ENCODE data around the gene C1orf116. TPM values are rescaled to one million over a fixed set of nuclear protein-coding genes. Genes with fewer than 3 reads are reported as not detected.
"Not testable (repeated sequence)": the region's sequence is repeated elsewhere in the genome, so short reads cannot be mapped to it uniquely, and the experiment has no call there.

The C1orf116 gene
- total RNA-seq, 1 donor from 2014 or later = 31.9 TPM

DNA sequence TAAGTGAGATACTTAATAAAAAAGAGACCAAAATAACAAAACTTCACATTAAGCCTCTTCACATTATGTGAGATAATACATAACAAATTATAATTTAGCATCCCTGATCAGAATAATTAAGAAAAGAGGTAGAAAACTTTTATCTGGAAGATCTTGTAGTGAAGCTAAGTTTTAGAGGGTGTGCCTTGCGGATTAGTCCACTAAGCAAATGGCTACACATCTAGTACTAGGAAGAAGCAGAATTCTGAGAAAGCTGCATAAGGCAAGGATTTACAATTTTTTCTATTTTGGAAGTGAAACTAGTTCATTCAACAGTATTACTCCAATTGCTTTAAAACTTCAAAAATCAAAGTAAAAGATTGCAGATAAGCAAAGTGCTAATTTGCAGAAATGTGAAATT lies 14.9 kb upstream of the C1orf116 start:
- H3K27me3 Mint-ChIP-seq = no peaks in the 10 kb centered on the region
- TF ChIP-seq, protein P1, sequence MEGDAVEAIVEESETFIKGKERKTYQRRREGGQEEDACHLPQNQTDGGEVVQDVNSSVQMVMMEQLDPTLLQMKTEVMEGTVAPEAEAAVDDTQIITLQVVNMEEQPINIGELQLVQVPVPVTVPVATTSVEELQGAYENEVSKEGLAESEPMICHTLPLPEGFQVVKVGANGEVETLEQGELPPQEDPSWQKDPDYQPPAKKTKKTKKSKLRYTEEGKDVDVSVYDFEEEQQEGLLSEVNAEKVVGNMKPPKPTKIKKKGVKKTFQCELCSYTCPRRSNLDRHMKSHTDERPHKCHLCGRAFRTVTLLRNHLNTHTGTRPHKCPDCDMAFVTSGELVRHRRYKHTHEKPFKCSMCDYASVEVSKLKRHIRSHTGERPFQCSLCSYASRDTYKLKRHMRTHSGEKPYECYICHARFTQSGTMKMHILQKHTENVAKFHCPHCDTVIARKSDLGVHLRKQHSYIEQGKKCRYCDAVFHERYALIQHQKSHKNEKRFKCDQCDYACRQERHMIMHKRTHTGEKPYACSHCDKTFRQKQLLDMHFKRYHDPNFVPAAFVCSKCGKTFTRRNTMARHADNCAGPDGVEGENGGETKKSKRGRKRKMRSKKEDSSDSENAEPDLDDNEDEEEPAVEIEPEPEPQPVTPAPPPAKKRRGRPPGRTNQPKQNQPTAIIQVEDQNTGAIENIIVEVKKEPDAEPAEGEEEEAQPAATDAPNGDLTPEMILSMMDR (IDR thresholded peaks at IDR 0.05; ENCODE audit: unreplicated experiment) = no peak
- H3K9me3 Mint-ChIP-seq (ENCODE audit: low read depth) = peaks cover 4% of the 10 kb centered on the region
- no peak overlapping the region for H3K27ac Mint-ChIP-seq
- H3K4me1 Mint-ChIP-seq (ENCODE audit: low read depth) = peaks cover 30% of the 10 kb centered on the region
- no peak overlapping the region for H3K4me3 Mint-ChIP-seq (ENCODE audit: low read depth)
- DNase-seq (ENCODE audit: low spot score, unreplicated experiment) = no peak
- peaks cover 11% of the 10 kb centered on the region for H3K36me3 Mint-ChIP-seq (ENCODE audit: insufficient read depth)

DNA sequence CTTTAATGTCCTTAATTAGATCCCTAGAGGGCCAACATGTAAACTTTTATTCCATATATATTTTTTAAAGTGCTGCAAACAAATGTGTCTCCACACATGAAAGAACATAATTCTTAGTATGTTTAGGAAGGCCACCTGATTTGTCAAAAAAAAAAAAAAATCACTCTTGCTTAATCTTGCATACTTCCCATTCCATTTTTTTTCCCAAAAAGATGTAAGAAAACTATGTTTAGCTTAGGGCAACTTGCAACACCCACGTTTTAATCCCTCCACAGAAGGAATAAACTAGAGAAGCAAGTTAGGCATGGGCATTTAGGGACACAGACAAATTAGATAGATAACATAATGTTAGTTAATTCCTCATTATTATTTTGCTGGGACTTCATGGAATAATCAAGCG lies 12.9 kb upstream of the C1orf116 start:
- DNase-seq (ENCODE audit: low spot score, unreplicated experiment) = no peak
- no peaks in the 10 kb centered on the region for H3K27me3 Mint-ChIP-seq
- H3K27ac Mint-ChIP-seq = no peak overlapping the region
- TF ChIP-seq, protein P1 (IDR thresholded peaks at IDR 0.05; ENCODE audit: unreplicated experiment) = no peak
- H3K4me3 Mint-ChIP-seq (ENCODE audit: low read depth) = no peak overlapping the region
- peaks cover 27% of the 10 kb centered on the region for H3K4me1 Mint-ChIP-seq (ENCODE audit: low read depth)
- H3K36me3 Mint-ChIP-seq (ENCODE audit: insufficient read depth) = peaks cover 12% of the 10 kb centered on the region
- H3K9me3 Mint-ChIP-seq (ENCODE audit: low read depth) = peaks cover 5% of the 10 kb centered on the region

DNA sequence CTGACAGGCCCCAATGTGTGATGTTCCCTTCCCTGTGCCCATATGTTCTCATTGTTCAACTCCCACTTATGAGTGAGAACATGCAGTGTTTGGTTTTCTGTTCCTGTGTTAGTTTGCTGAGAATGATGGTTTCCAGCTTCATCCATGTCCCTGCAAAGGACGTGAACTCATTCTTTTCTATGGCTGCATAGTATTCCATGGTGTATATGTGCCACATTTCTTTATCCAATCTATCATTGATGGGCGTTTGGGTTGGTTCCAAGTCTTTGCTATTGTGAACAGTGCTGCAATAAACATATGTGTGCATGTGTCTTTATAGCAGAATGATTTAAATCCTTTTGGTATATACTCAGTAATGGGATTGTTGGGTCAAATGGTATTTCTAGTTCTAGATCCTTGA lies 8.8 kb upstream of the C1orf116 start:
- not testable (repeated sequence) for H3K27ac Mint-ChIP-seq

DNA sequence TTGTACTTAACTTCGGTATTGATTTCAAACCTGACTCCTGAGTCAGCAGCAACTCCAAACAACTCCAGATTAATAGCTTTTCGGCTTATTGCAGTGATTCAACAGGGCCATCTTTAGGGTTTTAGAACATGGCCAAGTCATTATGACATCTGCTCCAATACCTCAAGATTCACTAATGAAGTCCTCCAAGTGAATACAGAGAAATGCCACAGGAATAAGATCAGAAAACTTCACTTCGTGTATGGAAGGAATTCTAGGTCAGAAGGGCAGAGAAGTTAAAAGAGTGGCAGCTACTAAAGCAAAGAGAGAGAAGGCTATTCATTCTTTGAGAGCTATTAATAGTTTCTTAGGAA lies 7.6 kb upstream of the C1orf116 start:
- H3K27me3 Mint-ChIP-seq = no peaks in the 10 kb centered on the region
- peaks cover 4% of the 10 kb centered on the region for H3K36me3 Mint-ChIP-seq (ENCODE audit: insufficient read depth)
- DNase-seq (ENCODE audit: low spot score, unreplicated experiment) = no peak
- H3K4me3 Mint-ChIP-seq (ENCODE audit: low read depth) = no peak overlapping the region
- peaks cover 5% of the 10 kb centered on the region for H3K9me3 Mint-ChIP-seq (ENCODE audit: low read depth)
- H3K4me1 Mint-ChIP-seq (ENCODE audit: low read depth) = peaks cover 7% of the 10 kb centered on the region
- peak overlapping the region; percentile 45 for H3K27ac Mint-ChIP-seq
- TF ChIP-seq, protein P1 (IDR thresholded peaks at IDR 0.05; ENCODE audit: unreplicated experiment) = no peak

More for the DNA sequence above, 8.8 kb upstream of the C1orf116 start:
- H3K27me3 Mint-ChIP-seq; H3K4me3 Mint-ChIP-seq (ENCODE audit: low read depth); H3K9me3 Mint-ChIP-seq (ENCODE audit: low read depth); H3K36me3 Mint-ChIP-seq (ENCODE audit: insufficient read depth); DNase-seq (ENCODE audit: low spot score, unreplicated experiment): not testable (repeated sequence)
- H3K4me1 Mint-ChIP-seq (ENCODE audit: low read depth) = peaks cover 15% of the 10 kb centered on the region

DNA sequence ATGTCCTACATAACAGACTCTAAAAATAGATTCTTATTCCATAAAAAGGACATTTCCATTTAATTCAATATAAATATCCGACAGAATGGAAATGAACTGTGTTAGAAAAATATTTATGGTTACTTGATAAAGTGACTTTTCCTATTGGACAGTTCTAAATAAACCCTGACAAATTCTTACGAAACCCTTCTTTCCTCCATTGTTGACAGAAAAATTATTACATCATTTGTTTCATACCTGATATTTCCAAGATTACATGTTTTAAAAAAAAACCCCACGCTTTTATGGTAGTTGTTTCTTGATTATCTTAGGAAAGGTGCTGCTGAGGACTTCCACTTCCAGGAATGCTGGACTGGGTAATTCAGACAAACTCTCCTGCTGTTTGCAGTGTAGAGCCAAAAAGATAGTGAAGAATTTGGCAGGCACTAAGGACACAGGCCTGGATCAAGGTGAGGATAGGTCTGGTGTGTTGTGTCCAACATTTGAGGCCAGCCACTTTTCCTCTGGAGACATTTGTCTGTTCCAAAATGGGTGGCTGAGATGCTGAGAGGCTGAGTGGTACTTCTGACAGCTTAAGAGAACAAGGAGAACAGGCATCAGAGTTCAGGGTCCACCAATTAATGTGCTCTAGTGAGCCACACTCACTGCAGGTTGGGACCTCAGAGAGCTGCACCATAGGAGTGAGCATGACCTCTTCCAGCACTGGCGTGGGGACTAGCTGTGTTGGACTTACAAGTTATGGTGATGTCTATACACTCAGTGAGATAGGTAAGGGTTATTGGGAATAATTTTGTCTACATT lies 7.0 kb upstream of the C1orf116 start:
- peaks cover 7% of the 10 kb centered on the region for H3K4me1 Mint-ChIP-seq (ENCODE audit: low read depth)
- peak overlapping the region; percentile 45 for H3K27ac Mint-ChIP-seq
- H3K4me3 Mint-ChIP-seq (ENCODE audit: low read depth) = no peak overlapping the region
- DNase-seq (ENCODE audit: low spot score, unreplicated experiment) = no peak
- no peaks in the 10 kb centered on the region for H3K27me3 Mint-ChIP-seq
- H3K9me3 Mint-ChIP-seq (ENCODE audit: low read depth) = peaks cover 5% of the 10 kb centered on the region
- peaks cover 3% of the 10 kb centered on the region for H3K36me3 Mint-ChIP-seq (ENCODE audit: insufficient read depth)
- TF ChIP-seq, protein P1 (IDR thresholded peaks at IDR 0.05; ENCODE audit: unreplicated experiment) = no peak

DNA sequence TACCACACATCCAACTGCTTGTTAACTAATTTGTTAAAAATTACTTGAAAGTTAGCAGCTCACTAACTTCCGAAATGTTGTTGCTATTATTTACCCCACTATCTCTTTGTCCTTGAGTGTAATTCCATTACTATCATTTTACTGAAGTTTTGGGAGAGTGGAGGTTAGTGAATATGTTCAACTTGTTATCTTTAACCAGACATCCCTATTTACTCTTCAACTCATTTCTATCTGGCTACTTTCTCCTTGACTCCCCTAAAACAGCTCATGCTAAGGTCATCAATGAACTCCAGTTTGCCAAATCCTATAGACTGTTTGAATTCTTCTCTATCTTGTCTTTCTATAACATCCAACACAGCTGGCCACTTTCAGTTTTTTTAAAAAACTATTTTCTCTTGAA lies 4.3 kb upstream of the C1orf116 start:
- H3K27ac Mint-ChIP-seq = no peak overlapping the region
- H3K27me3 Mint-ChIP-seq = no peaks in the 10 kb centered on the region
- peaks cover 24% of the 10 kb centered on the region for H3K4me1 Mint-ChIP-seq (ENCODE audit: low read depth)
- no peaks in the 10 kb centered on the region for H3K36me3 Mint-ChIP-seq (ENCODE audit: insufficient read depth)
- TF ChIP-seq, protein P1 (IDR thresholded peaks at IDR 0.05; ENCODE audit: unreplicated experiment) = no peak
- H3K4me3 Mint-ChIP-seq (ENCODE audit: low read depth) = no peak overlapping the region
- no peak for DNase-seq (ENCODE audit: low spot score, unreplicated experiment)
- H3K9me3 Mint-ChIP-seq (ENCODE audit: low read depth) = no peaks in the 10 kb centered on the region

Data from progenitor cell of endocrine pancreas (in vitro differentiated cells).